Esophagus muscularis mucosa (tissue), 4 donors: ENCODE results near the gene STAMBPL1.

Source experiments
- EP300 ChIP-seq: sonication (generic); formaldehyde crosslinking; IDR thresholded peaks from one replicate; pipeline ENCODE4 v1.6.1; 2017; ENCODE audit warnings: antibody characterized with exemption
- POLR2A ChIP-seq: fragments of 450-650 bp; IDR thresholded peaks from one replicate; pipeline ENCODE4 v1.6.1; 2017; ENCODE audit warnings: antibody characterized with exemption, moderate library complexity, mild to moderate bottlenecking, low read depth
- POLR2AphosphoS5 ChIP-seq, 2 donors: sonication (generic); formaldehyde crosslinking; IDR thresholded peaks; one replicate each; pipeline ENCODE4 v1.6.1; 2017; ENCODE audit warnings: antibody characterized with exemption in 2 of 2
- TF ChIP-seq, protein P1 (sequence below), 3 experiments: fragments of 200-600 bp in 2 of 3; fragments of 450-650 bp in 1 of 3; sonication (generic) in 2 of 3; IDR thresholded peaks; one replicate each; pipeline ENCODE4 v1.5.1; 2017 to 2019; ENCODE audit warnings: antibody characterized with exemption in 3 of 3, mild to moderate bottlenecking in 2 of 3, moderate library complexity in 1 of 3

DNA sequence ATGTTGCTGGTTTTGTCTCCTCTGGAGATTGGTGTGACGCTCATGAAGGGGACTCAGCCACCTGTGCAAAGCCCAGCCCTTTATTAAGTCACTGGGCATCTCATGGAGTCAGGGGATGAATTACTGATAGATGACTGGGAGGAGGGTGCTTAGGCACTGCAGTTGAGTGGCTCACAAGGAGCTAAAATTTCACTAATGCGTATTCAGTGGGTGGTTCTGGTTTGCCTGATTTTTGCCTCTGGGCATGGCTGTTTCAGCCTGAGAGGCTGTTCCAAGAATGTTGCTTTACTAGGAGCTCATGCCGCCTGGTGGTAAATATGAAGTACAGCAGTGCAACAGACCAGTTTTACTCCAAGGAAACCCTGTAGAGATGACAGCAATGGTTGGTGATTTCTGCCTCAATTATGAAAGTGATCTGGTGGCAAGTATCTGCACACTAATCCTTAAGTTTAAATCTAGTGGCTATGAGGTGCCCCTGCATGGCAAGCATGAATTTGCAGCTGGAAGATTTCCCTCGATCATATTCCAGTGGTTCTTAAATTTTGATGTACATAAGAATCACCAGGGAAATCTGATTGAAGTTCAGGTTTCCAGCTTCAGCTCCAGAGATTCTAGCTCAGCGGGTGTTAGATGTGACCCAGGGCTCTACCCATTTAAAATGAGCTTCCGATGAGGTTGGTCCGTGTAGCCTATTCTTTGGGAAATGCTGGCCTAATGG is 52.7 kb downstream of the STAMBPL1 start:
- TF ChIP-seq, protein P1, sequence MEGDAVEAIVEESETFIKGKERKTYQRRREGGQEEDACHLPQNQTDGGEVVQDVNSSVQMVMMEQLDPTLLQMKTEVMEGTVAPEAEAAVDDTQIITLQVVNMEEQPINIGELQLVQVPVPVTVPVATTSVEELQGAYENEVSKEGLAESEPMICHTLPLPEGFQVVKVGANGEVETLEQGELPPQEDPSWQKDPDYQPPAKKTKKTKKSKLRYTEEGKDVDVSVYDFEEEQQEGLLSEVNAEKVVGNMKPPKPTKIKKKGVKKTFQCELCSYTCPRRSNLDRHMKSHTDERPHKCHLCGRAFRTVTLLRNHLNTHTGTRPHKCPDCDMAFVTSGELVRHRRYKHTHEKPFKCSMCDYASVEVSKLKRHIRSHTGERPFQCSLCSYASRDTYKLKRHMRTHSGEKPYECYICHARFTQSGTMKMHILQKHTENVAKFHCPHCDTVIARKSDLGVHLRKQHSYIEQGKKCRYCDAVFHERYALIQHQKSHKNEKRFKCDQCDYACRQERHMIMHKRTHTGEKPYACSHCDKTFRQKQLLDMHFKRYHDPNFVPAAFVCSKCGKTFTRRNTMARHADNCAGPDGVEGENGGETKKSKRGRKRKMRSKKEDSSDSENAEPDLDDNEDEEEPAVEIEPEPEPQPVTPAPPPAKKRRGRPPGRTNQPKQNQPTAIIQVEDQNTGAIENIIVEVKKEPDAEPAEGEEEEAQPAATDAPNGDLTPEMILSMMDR (IDR thresholded peaks at IDR 0.05) = peak; percentile 90 to 94 (median 91)
- no peak for TF ChIP-seq POLR2A
- no peak for TF ChIP-seq EP300
- TF ChIP-seq POLR2AphosphoS5 (IDR thresholded peaks at IDR 0.05) = peak; percentile 69 to 79
